ENCODE measurements around the gene ZCCHC2. TPM values are rescaled to one million over a fixed set of nuclear protein-coding genes. Genes with fewer than 3 reads are reported as not detected.

The ZCCHC2 gene
- total and polyA plus RNA-seq, 2 of the 13 experiments (the other 11 are each of a cell fraction or from before 2014, with no cell fraction given), result 62.5 to 76.1 TPM

DNA sequence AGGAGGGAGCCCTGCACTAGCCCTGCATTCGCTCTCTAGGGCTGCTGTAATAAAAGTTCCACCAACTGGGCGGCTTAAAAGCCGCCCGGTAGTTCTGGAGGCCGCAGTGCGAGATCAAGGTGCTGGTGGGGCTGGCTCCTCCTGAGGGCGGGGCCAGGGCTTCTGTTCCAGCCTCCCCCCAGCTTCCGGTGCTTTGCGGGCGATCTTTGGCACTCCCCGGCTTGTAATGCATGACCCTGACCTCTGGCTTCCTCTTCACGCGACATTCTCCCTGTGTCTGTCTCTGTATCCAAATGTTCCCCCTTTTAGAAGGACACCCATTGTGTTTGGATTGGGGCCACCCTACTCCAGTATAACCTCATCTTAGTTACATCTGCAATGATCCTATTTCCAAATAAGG, 84.5 kb downstream of the ZCCHC2 start (continued):
- TF ChIP-seq STAT6 (CRISPR knock-in tag; IDR thresholded peaks at IDR 0.05; ENCODE audit: borderline replicate concordance), result no peak
- no peak for TF ChIP-seq LCORL (IDR thresholded peaks at IDR 0.05)
- peak; percentile 13; the same call in 1 of the 2 replicates for TF ChIP-seq LCORL (CRISPR knock-in tag; IDR thresholded peaks at IDR 0.05)
- TF ChIP-seq ZNF33A (CRISPR knock-in tag; IDR thresholded peaks at IDR 0.05; ENCODE audit: borderline replicate concordance), result no peak
- peak; percentile 77 for TF ChIP-seq ZMYM4 (CRISPR knock-in tag; IDR thresholded peaks at IDR 0.05)
- no peak for TF ChIP-seq ATRX (CRISPR knock-in tag; IDR thresholded peaks at IDR 0.05; ENCODE audit: borderline replicate concordance)
- no peak for TF ChIP-seq BRF2 (CRISPR knock-in tag; IDR thresholded peaks at IDR 0.05)
- no peak for TF ChIP-seq KDM3A (CRISPR knock-in tag; IDR thresholded peaks at IDR 0.05; ENCODE audit: low read depth)
- TF ChIP-seq ZNF234 (CRISPR knock-in tag; conservative IDR thresholded peaks at IDR 0.05), result no peak
- peak; percentile 66; the same call in 1 of the 2 replicates for TF ChIP-seq AHDC1 (CRISPR knock-in tag; IDR thresholded peaks at IDR 0.05; ENCODE audit: borderline replicate concordance)
- TF ChIP-seq CBFB (CRISPR knock-in tag; IDR thresholded peaks at IDR 0.05), result 0 out of 2 replicates have a peak, but pooled peaks have one; percentile 20
- no peak for TF ChIP-seq NONO (IDR thresholded peaks at IDR 0.05)
- TF ChIP-seq NONO (CRISPR knock-in tag; conservative IDR thresholded peaks at IDR 0.05), result no peak
- no peak for TF ChIP-seq BORCS8-MEF2B (CRISPR knock-in tag; IDR thresholded peaks at IDR 0.05)
- peak; percentile 69 for TF ChIP-seq HNF4A (CRISPR knock-in tag; IDR thresholded peaks at IDR 0.05)
- no peak for TF ChIP-seq ZNF503 (CRISPR knock-in tag; IDR thresholded peaks at IDR 0.05)
- TF ChIP-seq, protein P1, sequence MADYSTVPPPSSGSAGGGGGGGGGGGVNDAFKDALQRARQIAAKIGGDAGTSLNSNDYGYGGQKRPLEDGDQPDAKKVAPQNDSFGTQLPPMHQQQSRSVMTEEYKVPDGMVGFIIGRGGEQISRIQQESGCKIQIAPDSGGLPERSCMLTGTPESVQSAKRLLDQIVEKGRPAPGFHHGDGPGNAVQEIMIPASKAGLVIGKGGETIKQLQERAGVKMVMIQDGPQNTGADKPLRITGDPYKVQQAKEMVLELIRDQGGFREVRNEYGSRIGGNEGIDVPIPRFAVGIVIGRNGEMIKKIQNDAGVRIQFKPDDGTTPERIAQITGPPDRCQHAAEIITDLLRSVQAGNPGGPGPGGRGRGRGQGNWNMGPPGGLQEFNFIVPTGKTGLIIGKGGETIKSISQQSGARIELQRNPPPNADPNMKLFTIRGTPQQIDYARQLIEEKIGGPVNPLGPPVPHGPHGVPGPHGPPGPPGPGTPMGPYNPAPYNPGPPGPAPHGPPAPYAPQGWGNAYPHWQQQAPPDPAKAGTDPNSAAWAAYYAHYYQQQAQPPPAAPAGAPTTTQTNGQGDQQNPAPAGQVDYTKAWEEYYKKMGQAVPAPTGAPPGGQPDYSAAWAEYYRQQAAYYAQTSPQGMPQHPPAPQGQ (CRISPR knock-in tag; IDR thresholded peaks at IDR 0.05; ENCODE audit: borderline replicate concordance), result no peak
